H1 (cell line): ENCODE results near the gene DPYD. TPM values are rescaled to one million over a fixed set of nuclear protein-coding genes. Genes with fewer than 3 reads are reported as not detected.

Experiments
- CTCF ChIA-PET: fragments of 300-600 bp; sonication (Branson Sonifier 250); formaldehyde crosslinking; loops from one replicate; lab custom pipeline; 2021; ENCODE audit not compliant: partially characterized antibody; lab: Charles Lee
- POLR2A ChIA-PET: fragments of 300-600 bp; sonication (Branson Sonifier 250); formaldehyde crosslinking; loops from one replicate; lab custom pipeline; 2021; ENCODE audit warnings: inconsistent platforms; ENCODE audit not compliant: partially characterized antibody; lab: Charles Lee
- DNase-seq, 2 experiments: peaks; one replicate each; pipeline versions ENCODE4 v3.0.0 to v3.0.0-alpha.2; 2010 to 2022; ENCODE audit warnings: low spot score in 2 of 2, low read depth in 1 of 2, mixed read lengths in 1 of 2
- FAIRE-seq: peaks from 2 replicates; lab custom pipeline; 2011; peaks lifted over from hg19 to GRCh38; lab: Jason Lieb, UNC
- H2AFZ ChIP-seq: 2 replicates; pipeline ENCODE4 v1.8.1; 2012; ENCODE audit warnings: low read length, inconsistent platforms
- H2AK5ac ChIP-seq: 2 replicates; pipeline ENCODE4 v1.6.1; 2013; ENCODE audit warnings: low read depth, low read length
- H2BK120ac ChIP-seq: replicated peaks from 2 replicates; pipeline ENCODE3; 2013; ENCODE audit warnings: low read depth, low read length, inconsistent platforms
- H2BK12ac ChIP-seq: 2 replicates; pipeline ENCODE4 v1.6.1; 2013; ENCODE audit warnings: low read depth, low read length
- H2BK15ac ChIP-seq: 2 replicates; pipeline ENCODE4 v1.6.1; 2013; ENCODE audit warnings: low read length
- H2BK20ac ChIP-seq: 2 replicates; pipeline ENCODE4 v1.6.1; 2013; ENCODE audit warnings: low read length
- H2BK5ac ChIP-seq: 2 replicates; pipeline ENCODE4 v1.6.1; 2013; ENCODE audit warnings: low read depth, low read length
- H3K14ac ChIP-seq: 2 replicates; pipeline ENCODE4 v1.6.1; 2013; ENCODE audit warnings: inconsistent platforms; ENCODE audit not compliant: insufficient read length
- H3K18ac ChIP-seq: 2 replicates; pipeline ENCODE4 v1.6.1; 2013; ENCODE audit warnings: low read length; ENCODE audit errors: extremely low read depth
- H3K23ac ChIP-seq: 2 replicates; pipeline ENCODE4 v1.6.1; 2013; ENCODE audit warnings: inconsistent platforms; ENCODE audit not compliant: insufficient read length
- H3K23me2 ChIP-seq: 2 replicates; pipeline ENCODE4 v1.6.1; 2013; ENCODE audit warnings: low read depth, low read length
- H3K27ac ChIP-seq: 2 replicates; pipeline ENCODE4 v1.6.1; 2011; ENCODE audit warnings: low read depth, low read length, inconsistent platforms
- H3K27me3 ChIP-seq, 4 experiments: replicated peaks in 1 of 4; 1 replicate in 1 of 4; 2 replicates in 3 of 4; pipeline versions ENCODE4 v1.6.1 to v1.8.1; 2011 to 2013; ENCODE audit warnings: low read length in 3 of 4, mild to moderate bottlenecking in 3 of 4, inconsistent platforms in 2 of 4, mixed read lengths in 2 of 4, moderate library complexity in 1 of 4; ENCODE audit not compliant: control insufficient read depth in 3 of 4, insufficient read depth in 3 of 4; ENCODE audit errors: extremely low read depth in 1 of 4
- H3K36me3 ChIP-seq, 4 experiments: 2 replicates each; pipeline versions ENCODE4 v1.6.1 to v1.8.1; 2011 to 2013; ENCODE audit warnings: mild to moderate bottlenecking in 4 of 4, low read length in 3 of 4, moderate library complexity in 2 of 4, control low read depth in 1 of 4, inconsistent platforms in 1 of 4; ENCODE audit not compliant: insufficient read depth in 4 of 4, control insufficient read depth in 2 of 4
- H3K4ac ChIP-seq: replicated peaks from 2 replicates; pipeline ENCODE3; 2013; ENCODE audit warnings: low read length, low read depth, mixed read lengths, inconsistent platforms; ENCODE audit not compliant: insufficient read length
- H3K4me1 ChIP-seq, 4 experiments: replicated peaks in 1 of 4; 1 replicate in 1 of 4; 2 replicates in 3 of 4; pipeline versions ENCODE4 v1.6.1 to v1.8.1; 2011 to 2013; ENCODE audit warnings: low read length in 3 of 4, inconsistent platforms in 2 of 4, mixed read lengths in 1 of 4; ENCODE audit not compliant: insufficient read depth in 4 of 4, control insufficient read depth in 3 of 4
- H3K4me2 ChIP-seq, 2 experiments: 2 replicates each; pipeline versions ENCODE4 v1.6.1 to v1.8.1; 2011 to 2013; ENCODE audit warnings: low read depth in 2 of 2, low read length in 2 of 2, control low read depth in 1 of 2, inconsistent platforms in 1 of 2, mild to moderate bottlenecking in 1 of 2; ENCODE audit not compliant: insufficient read depth in 1 of 2
- H3K4me3 ChIP-seq, 4 experiments: fragments of 200-600, 300-600 bp in 1 of 4; sonication (generic), shearing (Covaris generic), sonication (Bioruptor Twin) in 1 of 4; 2 replicates each; pipeline versions ENCODE4 v1.5.1 to v1.8.1; 2011 to 2016; ENCODE audit warnings: low read length in 4 of 4, low read depth in 3 of 4, control low read depth in 2 of 4, inconsistent platforms in 2 of 4, mild to moderate bottlenecking in 2 of 4, mixed read lengths in 1 of 4, moderate library complexity in 1 of 4; ENCODE audit not compliant: insufficient read depth in 2 of 4; ENCODE audit errors: extremely low read depth in 1 of 4
- H3K56ac ChIP-seq: replicated peaks from 2 replicates; pipeline ENCODE3; 2013; ENCODE audit warnings: low read depth, mild to moderate bottlenecking, mixed read lengths, low read length, inconsistent platforms; ENCODE audit not compliant: insufficient read length
- H3K79me1 ChIP-seq: 2 replicates; pipeline ENCODE4 v1.6.1; 2013; ENCODE audit warnings: low read depth, low read length, control low read depth
- H3K79me2 ChIP-seq, 2 experiments: 2 replicates each; pipeline versions ENCODE4 v1.6.1 to v1.8.1; 2012 to 2013; ENCODE audit warnings: low read length in 2 of 2, mild to moderate bottlenecking in 2 of 2, inconsistent platforms in 1 of 2; ENCODE audit not compliant: insufficient read depth in 2 of 2, control insufficient read depth in 1 of 2
- H3K9ac ChIP-seq, 4 experiments: replicated peaks in 1 of 4; 1 replicate in 1 of 4; 2 replicates in 3 of 4; pipeline versions ENCODE4 v1.6.1 to v1.8.1; 2011 to 2013; ENCODE audit warnings: low read depth in 3 of 4, low read length in 3 of 4, control low read depth in 2 of 4, mild to moderate bottlenecking in 2 of 4, moderate library complexity in 2 of 4, inconsistent platforms in 1 of 4; ENCODE audit errors: extremely low read depth in 1 of 4
- H3K9me3 ChIP-seq, 2 experiments: 2 replicates each; pipeline versions ENCODE4 v1.6.1 to v1.8.1; 2012 to 2013; ENCODE audit warnings: mild to moderate bottlenecking in 2 of 2, moderate library complexity in 2 of 2, control low read depth in 1 of 2, inconsistent platforms in 1 of 2, low read depth in 1 of 2, low read length in 1 of 2, mixed read lengths in 1 of 2; ENCODE audit not compliant: insufficient read depth in 2 of 2
- H4K20me1 ChIP-seq, 2 experiments: replicated peaks in 1 of 2; 2 replicates each; pipeline versions ENCODE3 to v1.8.1; 2011 to 2013; ENCODE audit warnings: inconsistent platforms in 2 of 2, low read length in 2 of 2, mild to moderate bottlenecking in 1 of 2; ENCODE audit not compliant: insufficient read depth in 2 of 2, control insufficient read depth in 1 of 2
- H4K5ac ChIP-seq: 2 replicates; pipeline ENCODE4 v1.6.1; 2013; ENCODE audit warnings: low read length, low read depth, mixed read lengths, inconsistent platforms; ENCODE audit not compliant: insufficient read length
- H4K8ac ChIP-seq: 2 replicates; pipeline ENCODE4 v1.8.0; 2013; ENCODE audit warnings: mild to moderate bottlenecking, moderate library complexity, low read length, inconsistent platforms; ENCODE audit not compliant: insufficient read depth; ENCODE audit errors: extremely low read depth
- H4K91ac ChIP-seq: replicated peaks from 2 replicates; pipeline ENCODE3; 2013; ENCODE audit warnings: low read length, mixed read lengths, inconsistent platforms; ENCODE audit not compliant: insufficient read length
- JUND ChIP-seq: IDR thresholded peaks from 2 replicates; pipeline ENCODE4 v1.6.1; 2011; ENCODE audit warnings: mild to moderate bottlenecking, improper control_type of control experiment, low read length
- SRF ChIP-seq: IDR thresholded peaks from 2 replicates; pipeline ENCODE4 v1.6.1; 2011; ENCODE audit warnings: mild to moderate bottlenecking, low read depth, low read length, moderate library complexity
- WGBS, 2 experiments: shearing (Covaris generic) in 1 of 2; methylation state at CpG; one replicate each; pipeline versions ENCODE4 v1.1.6 to v1.1.7; 2013 to 2015; ENCODE audit warnings: low lambda C conversion rate in 2 of 2, mixed read lengths in 2 of 2, inconsistent platforms in 1 of 2, low coverage in 1 of 2, missing lambda C conversion rate in 1 of 2; ENCODE audit not compliant: insufficient replicate concordance in 2 of 2, insufficient coverage in 1 of 2, insufficient read length in 1 of 2; ENCODE audit errors: extremely low coverage in 1 of 2, missing lambda C conversion rate in 1 of 2; 5-methylcytosine and 5-hydroxymethylcytosine counted together
- polyA plus RNA-seq, 7 experiments: library from polyadenylated mRNA; depleted of rRNA in 3 of 7; stranded (reverse) in 5 of 7; unstranded in 2 of 7; fragments of >200 nt in 5 of 7; fragments of 200-250 nt in 2 of 7; gene quantifications; 1 replicate in 5 of 7; 2 replicates in 1 of 7; 4 replicates in 1 of 7; pipeline versions ENCODE4 v1.2.1 to v1.2.3, GENCODE V29; 2011 to 2013; ENCODE audit warnings: missing spikeins in 2 of 7, mixed read lengths in 2 of 7
- total RNA-seq: library from RNA; stranded (reverse); fragmentation: NEBNext Ultra II Directional; extraction: Animal tissue kit (Norgen Biotek cat#: 25700); gene quantifications from 2 replicates; pipeline ENCODE4 v1.2.1, GENCODE V29; 2021

Gene DPYD
- total and polyA plus RNA-seq, 2 of the 8 experiments (the other 6 are each of a cell fraction or from before 2014, with no cell fraction given) = 0.29 to 0.73 TPM

DNA sequence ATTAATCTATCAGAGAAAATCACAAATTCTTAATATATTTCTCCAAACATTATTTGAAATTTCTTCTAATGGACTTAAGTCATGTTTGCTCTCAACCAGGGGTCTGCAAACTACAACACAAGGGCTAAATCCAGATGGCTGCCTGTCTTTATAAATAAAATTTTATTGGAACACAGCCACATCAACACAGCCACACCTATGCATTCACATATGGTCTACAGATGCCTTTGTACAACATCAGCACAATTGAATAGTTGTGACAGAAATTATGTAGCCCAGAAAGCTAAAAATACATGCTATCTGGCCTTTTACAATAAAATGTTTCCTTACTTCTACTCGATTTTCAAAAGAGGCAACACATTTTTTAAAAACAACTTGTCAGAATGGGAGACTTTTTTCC is 103.9 kb downstream of the DPYD start:
- TF ChIP-seq JUND (no peak), SRF (no peak)
- Histone ChIP-seq H3K23ac (no peak overlapping the region), H3K79me2 (no peaks in the 10 kb centered on the region), H3K14ac (no peak overlapping the region), H2BK5ac (no peak overlapping the region), H2BK15ac (no peak overlapping the region), H3K27me3 (no peaks in the 10 kb centered on the region), H4K91ac (no peak overlapping the region), H2AK5ac (no peak overlapping the region), H4K8ac (no peak overlapping the region), H2BK20ac (no peak overlapping the region), H3K4ac (no peak overlapping the region), H3K4me1 (no peaks in the 10 kb centered on the region), H4K5ac (no peak overlapping the region), H3K4me2 (no peak overlapping the region), H3K23me2 (no peaks in the 10 kb centered on the region; the same call in 1 of the 2 replicates), H2BK120ac (no peak overlapping the region), H3K9ac (no peak overlapping the region), H3K9me3 (no peaks in the 10 kb centered on the region), H3K4me3 (no peak overlapping the region), H3K56ac (no peak overlapping the region), H4K20me1 (no peaks in the 10 kb centered on the region), H2AFZ (no peak overlapping the region), H3K18ac (no peak overlapping the region), H2BK12ac (no peak overlapping the region), H3K27ac (no peak overlapping the region), H3K79me1 (no peaks in the 10 kb centered on the region), H3K36me3 (no peaks in the 10 kb centered on the region)
- DNase-seq (no peak), FAIRE-seq (no peak)
- POLR2A ChIA-PET = no interaction called here
- 75% methylated on average over 1 of the region's 1 CpG; no CpG with 5 or more reads in 1 of the 2 experiments for WGBS, 2 experiments
- CTCF ChIA-PET = interaction anchor here (1.1 kb wide), 1 partner anchor 235 kb away, joined by 4 read pairs; no protein-coding TSS in a partner anchor
